Spinal cord (tissue), 10 donors: Measurements from ENCODE around the gene EPHB2. TPM values are rescaled to one million over a fixed set of nuclear protein-coding genes. Genes with fewer than 3 reads are reported as not detected.

Experiments
- DNase-seq, 6 donors: peaks; one replicate each; pipeline versions ENCODE4 v3.0.0 to v3.0.0-alpha.2; 2013 to 2015; ENCODE audit warnings: low spot score in 6 of 6, low read depth in 4 of 6
- H3K27ac ChIP-seq: one replicate; pipeline ENCODE4 v1.5.1; 2013; ENCODE audit warnings: low read depth, low read length, control low read depth
- H3K27me3 ChIP-seq: one replicate; pipeline ENCODE4 v1.6.1; 2013; ENCODE audit warnings: low read length; ENCODE audit not compliant: control insufficient read depth, insufficient read depth
- H3K36me3 ChIP-seq: one replicate; pipeline ENCODE4 v1.6.1; 2013; ENCODE audit warnings: low read length; ENCODE audit not compliant: control insufficient read depth, insufficient read depth
- H3K4me1 ChIP-seq: one replicate; pipeline ENCODE4 v1.6.1; 2013; ENCODE audit warnings: low read length; ENCODE audit not compliant: control insufficient read depth, insufficient read depth
- H3K4me3 ChIP-seq: one replicate; pipeline ENCODE4 v1.5.1; 2013; ENCODE audit warnings: low read depth, low read length, control low read depth
- H3K9me3 ChIP-seq: one replicate; pipeline ENCODE4 v1.6.1; 2013; ENCODE audit warnings: low read length; ENCODE audit not compliant: control insufficient read depth, insufficient read depth
- WGBS: methylation state at CpG from one replicate; pipeline ENCODE4 v1.1.5; 2013; ENCODE audit warnings: missing lambda C conversion rate; ENCODE audit not compliant: insufficient coverage; 5-methylcytosine and 5-hydroxymethylcytosine counted together
- polyA plus RNA-seq, 2 donors: library from polyadenylated mRNA; unstranded; fragments of 120-200 nt; gene quantifications; one replicate each; pipeline ENCODE4 v1.2.1, GENCODE V29; 2013; ENCODE audit not compliant: insufficient read length in 2 of 2
- total RNA-seq, 2 donors: library from RNA; depleted of rRNA in 1 of 2; stranded (reverse); fragments of 120-200 nt in 1 of 2; fragments of >200 nt in 1 of 2; gene quantifications; one replicate each; pipeline versions ENCODE4 v1.2.3 to v1.2.4, GENCODE V29; 2013 to 2014
- donor health status: healthy.

The EPHB2 gene
- total and polyA plus RNA-seq, 4 donors: 22.2 to 44.4 (median 33.3) TPM

- no peak for DNase-seq
- WGBS: 97% methylated on average over 27 of the region's 27 CpGs
Observed at GRCh38 chr1:22784737-22785136, 74.1 kb downstream of the EPHB2 start.

DNA sequence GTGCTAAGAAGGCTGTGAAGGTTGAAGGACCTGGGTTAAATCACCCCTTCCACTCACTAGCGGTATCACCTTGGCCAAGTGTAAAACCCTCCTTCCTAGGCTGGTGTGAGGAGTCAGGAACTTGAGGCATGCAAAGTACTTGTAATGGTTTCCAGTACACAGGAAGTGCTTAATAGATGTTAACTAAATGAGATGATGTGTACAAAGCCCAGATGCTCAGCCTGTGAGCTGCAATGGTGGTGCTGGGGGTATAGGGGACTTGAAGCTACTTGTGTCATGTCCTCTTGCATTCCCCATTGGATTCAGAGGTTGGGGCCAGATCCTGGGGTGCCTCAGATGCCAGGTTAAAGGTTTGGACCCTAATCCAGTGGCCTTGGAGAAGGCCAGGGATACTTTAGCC, 75.5 kb downstream of the EPHB2 start:
- Histone ChIP-seq H3K9me3 (no peaks in the 10 kb centered on the region), H3K27ac (no peak overlapping the region), H3K36me3 (peaks cover 26% of the 10 kb centered on the region), H3K27me3 (no peaks in the 10 kb centered on the region), H3K4me1 (peaks cover 42% of the 10 kb centered on the region), H3K4me3 (no peak overlapping the region)
- no peak for DNase-seq
- WGBS: no CpG with 5 or more reads among the region's 1 CpG

More at GRCh38 chr1:22784737-22785136, 74.1 kb downstream of the EPHB2 start:
- Histone ChIP-seq H3K36me3 (peaks cover 26% of the 10 kb centered on the region), H3K9me3 (no peaks in the 10 kb centered on the region), H3K4me1 (peaks cover 46% of the 10 kb centered on the region), H3K27me3 (no peaks in the 10 kb centered on the region), H3K4me3 (no peak overlapping the region), H3K27ac (no peak overlapping the region)

- H3K36me3 ChIP-seq: peaks cover 26% of the 10 kb centered on the region
- H3K27ac ChIP-seq: no peak overlapping the region
- WGBS: 86% methylated on average over 3 of the region's 4 CpGs
- H3K4me1 ChIP-seq: peaks cover 40% of the 10 kb centered on the region
- no peaks in the 10 kb centered on the region for H3K9me3 ChIP-seq
- no peak for DNase-seq
- no peaks in the 10 kb centered on the region for H3K27me3 ChIP-seq
- H3K4me3 ChIP-seq: no peak overlapping the region
Observed at GRCh38 chr1:22786719-22787489, 76.3 kb downstream of the EPHB2 start.

GRCh38 chr1:22787636-22788035, 77.0 kb downstream of the EPHB2 start:
- Histone ChIP-seq H3K4me3 (no peak overlapping the region), H3K36me3 (peaks cover 27% of the 10 kb centered on the region), H3K27ac (no peak overlapping the region), H3K4me1 (peaks cover 39% of the 10 kb centered on the region), H3K27me3 (no peaks in the 10 kb centered on the region), H3K9me3 (no peaks in the 10 kb centered on the region)
- no peak for DNase-seq
- WGBS: 88% methylated on average over 1 of the region's 2 CpGs

- H3K27ac ChIP-seq: no peak overlapping the region
- WGBS: no CpG with 5 or more reads among the region's 2 CpGs
- H3K27me3 ChIP-seq: no peaks in the 10 kb centered on the region
- peaks cover 27% of the 10 kb centered on the region for H3K36me3 ChIP-seq
- no peak for DNase-seq
- peaks cover 33% of the 10 kb centered on the region for H3K4me1 ChIP-seq
- no peak overlapping the region for H3K4me3 ChIP-seq
- H3K9me3 ChIP-seq: no peaks in the 10 kb centered on the region
Observed at GRCh38 chr1:22788254-22788661, 77.6 kb downstream of the EPHB2 start.

DNA sequence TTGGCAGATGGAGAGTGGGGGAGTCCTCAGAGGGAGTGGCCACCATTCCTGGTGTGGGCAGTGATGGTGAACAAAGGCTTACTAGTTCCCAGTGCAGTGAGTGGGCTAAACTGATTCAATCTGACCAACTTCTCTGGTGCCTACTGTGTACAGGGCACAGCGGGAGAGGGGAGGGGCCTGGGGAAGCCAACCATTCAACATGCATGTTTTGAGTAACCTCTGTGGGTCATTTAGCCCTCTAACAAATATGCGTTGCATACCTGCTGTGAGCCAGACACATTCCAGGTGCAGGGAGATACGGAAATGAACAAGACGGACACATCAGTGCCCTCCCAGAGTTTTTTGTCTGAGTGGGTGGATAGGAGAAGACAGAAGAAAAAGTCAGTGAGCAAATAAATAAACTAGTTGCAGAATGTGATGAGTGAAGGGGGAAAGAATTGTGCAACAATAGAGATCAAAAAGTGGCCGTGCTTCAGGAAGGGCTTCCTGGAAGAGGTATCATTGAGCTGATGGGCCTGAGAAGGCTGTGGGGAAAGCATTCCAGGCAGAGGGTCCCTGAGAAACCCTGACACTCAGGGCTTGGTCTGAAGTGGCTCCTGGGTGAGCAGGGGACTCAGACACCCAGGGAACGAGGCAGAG, 78.8 kb downstream of the EPHB2 start:
- peaks cover 36% of the 10 kb centered on the region for H3K4me1 ChIP-seq
- DNase-seq: no peak
- H3K9me3 ChIP-seq: no peaks in the 10 kb centered on the region
- WGBS: 85% methylated on average over 6 of the region's 6 CpGs
- H3K27me3 ChIP-seq: no peaks in the 10 kb centered on the region
- H3K4me3 ChIP-seq: no peak overlapping the region
- peaks cover 15% of the 10 kb centered on the region for H3K36me3 ChIP-seq
- peak overlapping the region; percentile 37 for H3K27ac ChIP-seq

- no peaks in the 10 kb centered on the region for H3K9me3 ChIP-seq
- peaks cover 8% of the 10 kb centered on the region for H3K36me3 ChIP-seq
- H3K4me1 ChIP-seq: peaks cover 44% of the 10 kb centered on the region
- H3K27ac ChIP-seq: peak overlapping the region; percentile 57
- no peaks in the 10 kb centered on the region for H3K27me3 ChIP-seq
- no peak overlapping the region for H3K4me3 ChIP-seq
- WGBS: 52% methylated on average over 5 of the region's 13 CpGs
- peak in 2 of 6 donors; percentile 57 to 72 for DNase-seq
Observed at GRCh38 chr1:22790232-22791008, 79.8 kb downstream of the EPHB2 start.

- peaks cover 54% of the 10 kb centered on the region for H3K4me1 ChIP-seq
- peak overlapping the region; percentile 11 for H3K27ac ChIP-seq
- H3K9me3 ChIP-seq: no peaks in the 10 kb centered on the region
- 50% methylated on average over 2 of the region's 6 CpGs for WGBS
- H3K36me3 ChIP-seq: peaks cover 17% of the 10 kb centered on the region
- no peaks in the 10 kb centered on the region for H3K27me3 ChIP-seq
- peak in 1 of 6 donors; percentile 59 for DNase-seq
- H3K4me3 ChIP-seq: no peak overlapping the region
Observed at GRCh38 chr1:22791831-22792347, 81.2 kb downstream of the EPHB2 start.

DNA sequence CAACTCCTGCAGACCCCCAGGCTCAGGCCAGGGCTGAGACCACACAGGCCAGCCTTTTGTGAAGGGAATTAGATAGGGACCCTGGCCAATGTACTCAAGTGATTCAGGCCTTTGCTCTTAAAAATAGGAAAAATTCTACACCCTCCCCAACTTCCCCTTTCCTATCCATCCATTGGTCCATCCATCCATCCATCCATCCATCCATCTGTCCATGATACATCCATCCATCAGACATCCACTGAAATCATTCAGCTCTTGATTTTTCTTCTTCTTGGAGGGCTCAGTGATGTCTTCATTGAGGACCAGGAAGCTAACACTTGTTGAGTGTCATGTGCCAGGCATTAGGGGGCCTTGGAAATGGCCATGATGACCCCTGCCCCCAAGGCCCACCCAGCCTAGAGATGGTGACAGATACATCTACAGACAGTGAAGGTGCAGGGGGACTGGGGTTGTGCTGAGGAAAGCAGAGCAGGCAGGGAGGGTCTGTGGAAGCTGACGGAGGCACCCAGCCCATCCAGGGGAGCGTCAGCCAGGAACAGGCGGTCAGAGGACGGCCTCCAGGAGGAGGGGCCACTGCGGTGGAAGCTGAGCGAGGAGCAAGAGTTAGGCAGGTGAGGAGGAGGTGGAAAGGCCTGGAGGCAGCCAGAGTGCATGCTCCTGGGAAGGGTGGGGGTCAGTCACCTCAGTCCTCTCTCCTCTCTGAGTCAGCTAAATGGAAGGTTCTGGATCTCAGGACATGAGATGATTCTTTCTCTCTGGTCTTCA, 81.9 kb downstream of the EPHB2 start:
- Histone ChIP-seq H3K36me3 (peaks cover 17% of the 10 kb centered on the region), H3K27ac (peak overlapping the region; percentile 11), H3K27me3 (no peaks in the 10 kb centered on the region), H3K4me3 (no peak overlapping the region), H3K9me3 (no peaks in the 10 kb centered on the region), H3K4me1 (peaks cover 59% of the 10 kb centered on the region)
- DNase-seq: no peak
- WGBS: 86% methylated on average over 6 of the region's 6 CpGs
